SU-DHL-6 (cell line): ENCODE measurements around the gene GPSM1.
"Not testable (repeated sequence)": the region's sequence is repeated elsewhere in the genome, so short reads cannot be mapped to it uniquely, and the experiment has no call there.

Experiments used
- H2AFZ ChIP-seq: fragments of 200-600 bp; sonication (generic); 2 replicates; pipeline ENCODE4 v1.6.1; 2014; ENCODE audit warnings: low read depth, mild to moderate bottlenecking, moderate library complexity, mixed read lengths, antibody characterized with exemption, low read length; ENCODE audit not compliant: severe bottlenecking
- H3F3A ChIP-seq: fragments of 200-600 bp; shearing (Covaris generic); 2 replicates; pipeline ENCODE4 v1.6.0; 2016; ENCODE audit warnings: antibody characterized with exemption, mild to moderate bottlenecking; ENCODE audit not compliant: insufficient read depth
- H3K27ac ChIP-seq: fragments of 200-600 bp; sonication (generic); 2 replicates; pipeline ENCODE4 v1.5.1; 2016; ENCODE audit warnings: low read depth, mild to moderate bottlenecking, low read length, moderate library complexity, mixed read lengths
- H3K27me3 ChIP-seq: fragments of 200-600 bp; sonication (generic), shearing (Covaris generic); 2 replicates; pipeline ENCODE4 v1.6.0; 2014; ENCODE audit warnings: mild to moderate bottlenecking, low read length
- H3K36me3 ChIP-seq: fragments of 200-600 bp; sonication (generic); 2 replicates; pipeline ENCODE4 v1.6.1; 2014; ENCODE audit warnings: mild to moderate bottlenecking, low read length, mixed read lengths
- H3K4me2 ChIP-seq: fragments of 300-600, 200-600 bp; shearing (Covaris generic), sonication (generic); 2 replicates; pipeline ENCODE4 v1.6.0; 2014; ENCODE audit warnings: low read length, low read depth, mild to moderate bottlenecking; ENCODE audit not compliant: poor library complexity, severe bottlenecking
- H3K4me3 ChIP-seq: fragments of 200-600 bp; sonication (generic); 2 replicates; pipeline ENCODE4 v1.5.1; 2014; ENCODE audit warnings: antibody characterized with exemption, low read length, mild to moderate bottlenecking, mixed read lengths; ENCODE audit not compliant: insufficient read depth, poor library complexity, severe bottlenecking
- H3K79me2 ChIP-seq: fragments of 200-600 bp; sonication (generic); 2 replicates; pipeline ENCODE4 v1.6.1; 2014; ENCODE audit warnings: mild to moderate bottlenecking, low read length, moderate library complexity; ENCODE audit not compliant: insufficient read depth
- H3K9ac ChIP-seq: fragments of 200-600 bp; sonication (generic); 2 replicates; pipeline ENCODE4 v1.7.0; 2014; ENCODE audit warnings: mild to moderate bottlenecking, low read length
- H3K9me2 ChIP-seq: fragments of 200-600 bp; sonication (generic); replicated peaks from 2 replicates; pipeline ENCODE4 v1.6.1; 2014; ENCODE audit warnings: low read length; ENCODE audit not compliant: insufficient read depth
- H3K9me3 ChIP-seq: fragments of 200-600 bp; sonication (generic); 2 replicates; pipeline ENCODE4 v1.6.1; 2014; ENCODE audit warnings: low read length, mixed read lengths; ENCODE audit not compliant: insufficient read depth
- H4K20me1 ChIP-seq: fragments of 200-600 bp; sonication (generic); 2 replicates; pipeline ENCODE4 v1.6.1; 2014; ENCODE audit warnings: low read depth, mild to moderate bottlenecking, antibody characterized with exemption, low read length, moderate library complexity, mixed read lengths
- EZH2phosphoT487 ChIP-seq: fragments of 200-600 bp; sonication (generic), shearing (Covaris generic); conservative IDR thresholded peaks from 2 replicates; pipeline ENCODE4 v1.6.1; 2018; ENCODE audit warnings: mild to moderate bottlenecking, antibody characterized with exemption, low read length, moderate library complexity, mixed read lengths
- TF ChIP-seq, protein P1 (sequence below): fragments of 200-600 bp; sonication (generic); IDR thresholded peaks from one replicate; pipeline ENCODE4 v1.5.1; 2017; ENCODE audit warnings: antibody characterized with exemption, mild to moderate bottlenecking, low read length, moderate library complexity; ENCODE audit not compliant: insufficient read depth, poor library complexity, severe bottlenecking

Gene GPSM1

DNA sequence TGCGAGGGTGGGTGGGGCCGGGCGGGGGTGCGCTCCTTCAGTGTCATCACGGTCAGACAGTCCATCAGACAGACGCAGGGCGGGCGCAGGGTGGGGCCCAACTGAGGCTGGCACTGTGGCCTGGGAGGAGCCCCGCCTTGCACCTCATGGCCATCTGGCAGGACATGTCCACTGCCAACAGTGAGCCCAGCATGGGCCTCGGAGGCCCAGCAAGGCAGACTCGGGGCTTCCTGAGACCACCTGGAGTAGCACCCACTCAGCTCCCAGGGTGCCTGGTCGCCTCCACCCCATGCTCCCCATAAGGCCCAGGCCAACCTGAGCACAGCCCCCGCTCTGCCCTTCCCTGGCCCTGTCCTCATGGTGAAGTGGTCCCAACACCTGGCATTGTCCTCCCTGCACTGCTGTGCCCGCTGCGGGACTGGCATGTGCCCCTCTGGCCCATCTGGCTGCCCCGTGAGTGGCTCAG lies 8.5 kb upstream of the GPSM1 start:
- H3K9ac ChIP-seq: no peak overlapping the region
- H3K27me3 ChIP-seq: no peaks in the 10 kb centered on the region

DNA sequence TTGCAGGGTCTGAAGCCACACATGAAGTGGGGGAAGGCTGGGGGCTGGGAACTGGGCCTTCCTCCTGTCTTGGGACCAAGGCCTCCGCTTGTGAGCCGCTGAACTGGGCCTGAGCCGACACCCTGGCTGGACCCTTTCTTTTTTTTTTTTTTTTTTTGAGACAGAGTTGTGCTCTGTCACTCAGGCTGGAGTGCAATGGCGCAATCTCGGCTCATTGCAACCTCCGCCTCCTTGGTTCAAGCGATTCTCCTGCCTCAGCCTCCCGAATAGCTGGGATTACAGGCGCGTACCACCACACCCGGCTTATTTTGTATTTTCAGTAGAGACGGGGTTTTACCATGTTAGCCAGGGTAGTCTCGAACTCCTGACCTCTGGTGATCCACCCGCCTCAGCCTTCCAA lies 8.1 kb upstream of the GPSM1 start:
- not testable (repeated sequence) for H3K79me2 ChIP-seq, H3K4me2 ChIP-seq, H3K9ac ChIP-seq, H4K20me1 ChIP-seq, H3K27ac ChIP-seq, H3K9me2 ChIP-seq, H3F3A ChIP-seq, H3K4me3 ChIP-seq, H2AFZ ChIP-seq, H3K27me3 ChIP-seq, H3K36me3 ChIP-seq
- peaks cover 13% of the 10 kb centered on the region; the same call in 1 of the 2 replicates for H3K9me3 ChIP-seq

More for the DNA sequence above, 8.5 kb upstream of the GPSM1 start:
- Histone ChIP-seq H3K4me2 (no peak overlapping the region), H3K4me3 (no peak overlapping the region), H3F3A (no peaks in the 10 kb centered on the region), H4K20me1 (no peaks in the 10 kb centered on the region), H3K9me3 (peaks cover 13% of the 10 kb centered on the region; the same call in 1 of the 2 replicates), H3K79me2 (no peaks in the 10 kb centered on the region), H3K27ac (no peak overlapping the region), H3K9me2 (no peaks in the 10 kb centered on the region), H2AFZ (no peak overlapping the region), H3K36me3 (no peaks in the 10 kb centered on the region)
- no peak for TF ChIP-seq EZH2phosphoT487
- TF ChIP-seq, protein P1, sequence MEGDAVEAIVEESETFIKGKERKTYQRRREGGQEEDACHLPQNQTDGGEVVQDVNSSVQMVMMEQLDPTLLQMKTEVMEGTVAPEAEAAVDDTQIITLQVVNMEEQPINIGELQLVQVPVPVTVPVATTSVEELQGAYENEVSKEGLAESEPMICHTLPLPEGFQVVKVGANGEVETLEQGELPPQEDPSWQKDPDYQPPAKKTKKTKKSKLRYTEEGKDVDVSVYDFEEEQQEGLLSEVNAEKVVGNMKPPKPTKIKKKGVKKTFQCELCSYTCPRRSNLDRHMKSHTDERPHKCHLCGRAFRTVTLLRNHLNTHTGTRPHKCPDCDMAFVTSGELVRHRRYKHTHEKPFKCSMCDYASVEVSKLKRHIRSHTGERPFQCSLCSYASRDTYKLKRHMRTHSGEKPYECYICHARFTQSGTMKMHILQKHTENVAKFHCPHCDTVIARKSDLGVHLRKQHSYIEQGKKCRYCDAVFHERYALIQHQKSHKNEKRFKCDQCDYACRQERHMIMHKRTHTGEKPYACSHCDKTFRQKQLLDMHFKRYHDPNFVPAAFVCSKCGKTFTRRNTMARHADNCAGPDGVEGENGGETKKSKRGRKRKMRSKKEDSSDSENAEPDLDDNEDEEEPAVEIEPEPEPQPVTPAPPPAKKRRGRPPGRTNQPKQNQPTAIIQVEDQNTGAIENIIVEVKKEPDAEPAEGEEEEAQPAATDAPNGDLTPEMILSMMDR: no peak

DNA sequence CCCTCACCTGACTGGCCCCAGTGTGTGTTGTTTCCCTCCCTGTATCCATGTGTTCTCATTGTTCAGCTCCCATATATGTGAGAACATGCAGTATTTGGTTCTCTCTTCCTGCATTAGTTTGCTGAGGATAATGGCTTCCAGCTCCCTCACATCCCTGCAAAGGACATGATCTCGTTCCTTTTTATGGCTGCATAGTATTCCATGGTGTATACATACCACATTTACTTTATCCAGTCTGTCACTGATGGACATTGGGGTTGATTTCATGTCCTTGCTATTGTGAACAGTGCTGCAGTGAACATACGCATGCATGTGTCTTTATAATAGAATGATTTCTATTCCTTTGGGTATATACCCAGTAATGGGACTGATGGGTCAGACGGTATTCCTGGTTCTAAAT lies 7.4 kb upstream of the GPSM1 start:
- not testable (repeated sequence) for H3K9ac ChIP-seq, H3K27ac ChIP-seq, H3K9me3 ChIP-seq, H3K79me2 ChIP-seq, H4K20me1 ChIP-seq, H3K36me3 ChIP-seq, H3F3A ChIP-seq, H3K27me3 ChIP-seq, H3K4me2 ChIP-seq, H3K9me2 ChIP-seq, H2AFZ ChIP-seq, H3K4me3 ChIP-seq

- H3K9ac ChIP-seq, H3K27ac ChIP-seq, H4K20me1 ChIP-seq, H3K36me3 ChIP-seq, H3K27me3 ChIP-seq, H3K79me2 ChIP-seq, H3K4me2 ChIP-seq, H3F3A ChIP-seq, H2AFZ ChIP-seq, H3K9me3 ChIP-seq, H3K4me3 ChIP-seq, H3K9me2 ChIP-seq: not testable (repeated sequence)
Measured at GRCh38 chr9:136320972-136321371, 6.4 kb upstream of the GPSM1 start.

- no peaks in the 10 kb centered on the region for H3K27me3 ChIP-seq
- H3K9ac ChIP-seq: no peak overlapping the region
Measured at GRCh38 chr9:136321561-136321960, 5.8 kb upstream of the GPSM1 start.

More at GRCh38 chr9:136321561-136321960, 5.8 kb upstream of the GPSM1 start:
- Histone ChIP-seq H3K9me3 (no peaks in the 10 kb centered on the region), H3K27ac (no peak overlapping the region), H3K9me2 (no peaks in the 10 kb centered on the region), H4K20me1 (no peaks in the 10 kb centered on the region), H3F3A (no peaks in the 10 kb centered on the region), H3K79me2 (no peaks in the 10 kb centered on the region), H3K4me2 (no peak overlapping the region), H3K4me3 (no peak overlapping the region), H2AFZ (no peak overlapping the region), H3K36me3 (no peaks in the 10 kb centered on the region)
- TF ChIP-seq, protein P1: no peak
- no peak for TF ChIP-seq EZH2phosphoT487
